HCT116 (cell line): ENCODE results near the gene PLD6. TPM values are rescaled to one million over a fixed set of nuclear protein-coding genes. Genes with fewer than 3 reads are reported as not detected.

ENCODE experiments used
- ATAC-seq: fragments of 200-7000 bp; cut with Tn5 transposase; 2 replicates; pipeline ENCODE4 v1.9.1; 2020; ENCODE audit warnings: mild to moderate bottlenecking, moderate library complexity
- BruUV-seq: library from RNA; stranded (reverse); fragments of 400-500 nt; replicated peaks from 2 replicates; lab custom pipeline; 2021; lab: Mats Ljungman, UMichigan
- CTCF ChIA-PET: fragments of 300-600 bp; sonication (Branson Sonifier 250); formaldehyde crosslinking; loops from one replicate; lab custom pipeline; 2021; ENCODE audit warnings: antibody characterized with exemption; lab: Charles Lee
- POLR2A ChIA-PET: fragments of 300-600, 350-600 bp; sonication (Branson Sonifier 250); formaldehyde crosslinking; loops from one replicate; lab custom pipeline; 2021; ENCODE audit warnings: antibody characterized with exemption; lab: Charles Lee
- RAD21 ChIA-PET, 2 experiments: fragments of 300-600 bp; sonication (Branson Sonifier 250); formaldehyde crosslinking; loops; one replicate each; lab custom pipeline; 2023; ENCODE audit warnings: low total read pairs in 2 of 2; ENCODE audit not compliant: uncharacterized antibody in 2 of 2, unreplicated experiment in 2 of 2, low non-redundant PET in 1 of 2; lab: Charles Lee
- DNase-seq: peaks from one replicate; pipeline ENCODE4 v3.0.0-alpha.2; 2010; ENCODE audit warnings: low read depth, low spot score
- H2AFZ ChIP-seq: fragments of 200-600 bp; shearing (Covaris generic), sonication (generic); 2 replicates; pipeline ENCODE4 v1.6.1; 2017; ENCODE audit warnings: low read depth, mixed run types, mixed read lengths, antibody characterized with exemption, low read length; ENCODE audit not compliant: poor library complexity, severe bottlenecking
- H3K27ac ChIP-seq: 2 replicates; pipeline ENCODE4 v1.5.1; 2012; ENCODE audit warnings: low read depth, low read length
- H3K27me3 ChIP-seq: fragments of 200-600 bp; sonication (generic); 2 replicates; pipeline ENCODE4 v1.6.1; 2016; ENCODE audit warnings: mixed run types, low read length, mixed read lengths; ENCODE audit not compliant: insufficient read depth
- H3K36me3 ChIP-seq, 2 experiments: fragments of 200-500 bp in 1 of 2; fragments of 200-600 bp in 1 of 2; sonication (Bioruptor generic) in 1 of 2; sonication (generic) in 1 of 2; 2 replicates each; pipeline versions ENCODE4 v1.5.1 to v1.6.1; 2014 to 2016; ENCODE audit warnings: low read length in 2 of 2, inconsistent platforms in 1 of 2, mixed read lengths in 1 of 2, mixed run types in 1 of 2; ENCODE audit not compliant: insufficient read depth in 2 of 2, control insufficient read depth in 1 of 2
- H3K4me1 ChIP-seq, 2 experiments: fragments of 200-600 bp in 1 of 2; sonication (generic) in 1 of 2; 2 replicates each; pipeline versions ENCODE4 v1.5.1 to v1.6.1; 2012 to 2017; ENCODE audit warnings: low read length in 2 of 2, inconsistent platforms in 1 of 2, mild to moderate bottlenecking in 1 of 2, mixed read lengths in 1 of 2, mixed run types in 1 of 2, moderate library complexity in 1 of 2; ENCODE audit not compliant: insufficient read depth in 2 of 2, control insufficient read depth in 1 of 2
- H3K4me2 ChIP-seq: fragments of 200-600 bp; sonication (generic); 2 replicates; pipeline ENCODE4 v1.6.1; 2017; ENCODE audit warnings: mixed run types, low read length, mixed read lengths
- H3K4me3 ChIP-seq, 2 experiments: fragments of 200-600 bp in 1 of 2; sonication (generic) in 1 of 2; replicated peaks in 1 of 2; 2 replicates each; pipeline ENCODE4 v1.5.1; 2011 to 2016; ENCODE audit warnings: low read length in 2 of 2, control low read depth in 1 of 2, low read depth in 1 of 2, mild to moderate bottlenecking in 1 of 2, mixed read lengths in 1 of 2, mixed run types in 1 of 2
- H3K79me2 ChIP-seq: fragments of 200-600 bp; sonication (generic); 2 replicates; pipeline ENCODE4 v1.6.1; 2017; ENCODE audit warnings: mild to moderate bottlenecking, mixed run types, low read length, moderate library complexity, mixed read lengths; ENCODE audit not compliant: insufficient read depth
- H3K9ac ChIP-seq: fragments of 200-600 bp; sonication (generic); 2 replicates; pipeline ENCODE4 v1.6.1; 2016; ENCODE audit warnings: low read length, mixed read lengths
- H3K9me2 ChIP-seq: fragments of 200-600 bp; sonication (generic), shearing (Covaris generic); 2 replicates; pipeline ENCODE4 v1.6.1; 2017; ENCODE audit warnings: mixed run types, mild to moderate bottlenecking, moderate library complexity; ENCODE audit not compliant: insufficient read depth
- H3K9me3 ChIP-seq, 2 experiments: fragments of 200-500 bp in 1 of 2; fragments of 200-600 bp in 1 of 2; sonication (Bioruptor generic) in 1 of 2; sonication (generic) in 1 of 2; 2 replicates each; pipeline ENCODE4 v1.6.1; 2014 to 2017; ENCODE audit warnings: low read length in 2 of 2, mixed read lengths in 2 of 2, inconsistent platforms in 1 of 2, low read depth in 1 of 2, mild to moderate bottlenecking in 1 of 2, mixed run types in 1 of 2, moderate library complexity in 1 of 2; ENCODE audit not compliant: control insufficient read depth in 1 of 2, insufficient read depth in 1 of 2
- H4K20me1 ChIP-seq: fragments of 200-600 bp; sonication (generic), shearing (Covaris generic); 2 replicates; pipeline ENCODE4 v1.6.1; 2017; ENCODE audit warnings: mixed run types, mild to moderate bottlenecking, moderate library complexity; ENCODE audit not compliant: insufficient read depth
- CBX3 ChIP-seq: IDR thresholded peaks from 2 replicates; pipeline ENCODE4 v1.6.1; 2012; ENCODE audit warnings: low read depth
- ELF1 ChIP-seq: IDR thresholded peaks from 2 replicates; pipeline ENCODE4 v1.6.1; 2012; ENCODE audit warnings: low read depth, borderline replicate concordance
- RAD21 ChIP-seq: IDR thresholded peaks from 2 replicates; pipeline ENCODE4 v1.6.1; 2012; ENCODE audit warnings: low read depth, mild to moderate bottlenecking
- REST ChIP-seq: IDR thresholded peaks from 2 replicates; pipeline ENCODE4 v1.6.1; 2012; ENCODE audit warnings: low read depth
- SRF ChIP-seq: IDR thresholded peaks from 2 replicates; pipeline ENCODE4 v1.6.1; 2012; ENCODE audit warnings: low read depth
- TCF7L2 ChIP-seq: IDR thresholded peaks from 2 replicates; pipeline ENCODE4 v1.7.0; 2011; ENCODE audit warnings: borderline replicate concordance, inconsistent platforms; ENCODE audit not compliant: insufficient read depth, insufficient read length; ENCODE audit errors: extremely low read depth
- ZFX ChIP-seq: fragments of 450-650 bp; IDR thresholded peaks from 2 replicates; pipeline ENCODE4 v1.6.1; 2017
- intact Hi-C: fragments of 100-400 bp; cut with micrococcal nuclease; formaldehyde crosslinking; loops from 2 replicates; pipeline ENCODE4 v1.10.0; 2022
- total RNA-seq: library from RNA; stranded (reverse); gene quantifications from one replicate; pipeline ENCODE4 v1.2.1, GENCODE V29; 2021; ENCODE audit not compliant: unreplicated experiment
- TF ChIP-seq, protein P1 (sequence below): IDR thresholded peaks from 2 replicates; pipeline ENCODE4 v1.6.1; 2011; ENCODE audit warnings: mild to moderate bottlenecking, low read length, moderate library complexity; ENCODE audit not compliant: insufficient replicate concordance; ENCODE audit errors: extremely low read depth
- TF ChIP-seq, protein P2 (sequence below): IDR thresholded peaks from 2 replicates; pipeline ENCODE4 v1.6.1; 2012

PLD6 gene
- total RNA-seq, 1 experiment from 2014 or later = 15.6 TPM

- Histone ChIP-seq H3K9me3 (no peaks in the 10 kb centered on the region), H4K20me1 (no peaks in the 10 kb centered on the region), H3K4me3 (no peak overlapping the region), H3K79me2 (no peaks in the 10 kb centered on the region), H3K4me2 (no peak overlapping the region)
- DNase-seq = no peak
- ChIA-PET CTCF (no interaction called here), RAD21 (no interaction called here)
- intact Hi-C loops = no loop called here
- TF ChIP-seq ELF1 = no peak
- TF ChIP-seq, protein P1, sequence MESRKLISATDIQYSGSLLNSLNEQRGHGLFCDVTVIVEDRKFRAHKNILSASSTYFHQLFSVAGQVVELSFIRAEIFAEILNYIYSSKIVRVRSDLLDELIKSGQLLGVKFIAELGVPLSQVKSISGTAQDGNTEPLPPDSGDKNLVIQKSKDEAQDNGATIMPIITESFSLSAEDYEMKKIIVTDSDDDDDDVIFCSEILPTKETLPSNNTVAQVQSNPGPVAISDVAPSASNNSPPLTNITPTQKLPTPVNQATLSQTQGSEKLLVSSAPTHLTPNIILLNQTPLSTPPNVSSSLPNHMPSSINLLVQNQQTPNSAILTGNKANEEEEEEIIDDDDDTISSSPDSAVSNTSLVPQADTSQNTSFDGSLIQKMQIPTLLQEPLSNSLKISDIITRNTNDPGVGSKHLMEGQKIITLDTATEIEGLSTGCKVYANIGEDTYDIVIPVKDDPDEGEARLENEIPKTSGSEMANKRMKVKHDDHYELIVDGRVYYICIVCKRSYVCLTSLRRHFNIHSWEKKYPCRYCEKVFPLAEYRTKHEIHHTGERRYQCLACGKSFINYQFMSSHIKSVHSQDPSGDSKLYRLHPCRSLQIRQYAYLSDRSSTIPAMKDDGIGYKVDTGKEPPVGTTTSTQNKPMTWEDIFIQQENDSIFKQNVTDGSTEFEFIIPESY = no peak
- no peak for TF ChIP-seq CBX3
- TF ChIP-seq, all 23 proteins: peak for 0
- POLR2A ChIA-PET = no interaction called here
- H3K27ac ChIP-seq = no peak overlapping the region
- H3K27me3 ChIP-seq = no peaks in the 10 kb centered on the region
- H3K9me2 ChIP-seq = no peaks in the 10 kb centered on the region
- BruUV-seq = no TSS peak
- H3K4me1 ChIP-seq = no peaks in the 10 kb centered on the region
- H2AFZ ChIP-seq = no peak overlapping the region
- H3K9ac ChIP-seq = no peak overlapping the region
- no peak for ATAC-seq
- peaks cover 23 to 34% of the 10 kb centered on the region in 2 experiments for H3K36me3 ChIP-seq
These were observed 19.8 kb upstream of the PLD6 start for GRCh38 chr17:17225901-17226300.

DNA sequence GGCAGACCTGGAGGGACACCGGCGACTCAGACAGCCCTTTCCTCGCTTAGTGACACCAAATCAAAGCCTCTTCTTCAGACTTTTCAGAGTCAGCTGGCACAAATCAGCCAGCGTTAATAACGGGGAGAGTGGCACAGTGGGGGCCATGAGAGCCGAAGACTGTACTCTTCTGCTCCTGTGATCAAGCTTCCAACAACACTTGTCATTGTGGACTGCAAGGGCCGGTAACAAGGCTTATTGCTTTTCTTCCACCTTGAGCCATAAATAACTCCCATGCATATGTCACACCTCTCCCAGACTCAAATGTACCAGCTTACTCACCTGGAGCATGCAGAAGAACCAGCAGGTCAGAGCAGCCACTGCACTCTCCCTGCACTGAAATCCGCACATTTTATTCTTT lies 18.0 kb upstream of the PLD6 start:
- H3K4me3 ChIP-seq = no peak overlapping the region
- no peak overlapping the region for H2AFZ ChIP-seq
- ChIA-PET POLR2A (no interaction called here), RAD21 (no interaction called here), CTCF (no interaction called here)
- TF ChIP-seq REST = no peak
- no peak for TF ChIP-seq TCF7L2
- TF ChIP-seq, protein P2, sequence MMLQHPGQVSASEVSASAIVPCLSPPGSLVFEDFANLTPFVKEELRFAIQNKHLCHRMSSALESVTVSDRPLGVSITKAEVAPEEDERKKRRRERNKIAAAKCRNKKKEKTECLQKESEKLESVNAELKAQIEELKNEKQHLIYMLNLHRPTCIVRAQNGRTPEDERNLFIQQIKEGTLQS = no peak
- no peak for TF ChIP-seq RAD21
- no peak for TF ChIP-seq SRF
- TF ChIP-seq, protein P1 = no peak
- TF ChIP-seq ZFX = no peak
- intact Hi-C loops = no loop called here
- DNase-seq (no peak), ATAC-seq (no peak)
- H3K4me1 ChIP-seq = no peaks in the 10 kb centered on the region
- peaks cover 23 to 38% of the 10 kb centered on the region in 2 experiments for H3K36me3 ChIP-seq
- H3K27ac ChIP-seq = no peak overlapping the region
- H3K9me3 ChIP-seq = no peaks in the 10 kb centered on the region
- no TSS peak for BruUV-seq
- H3K4me2 ChIP-seq = no peak overlapping the region
- no peaks in the 10 kb centered on the region for H3K27me3 ChIP-seq
- no peaks in the 10 kb centered on the region for H4K20me1 ChIP-seq
- H3K9ac ChIP-seq = no peak overlapping the region
- H3K9me2 ChIP-seq = no peaks in the 10 kb centered on the region
- no peaks in the 10 kb centered on the region for H3K79me2 ChIP-seq
